Tibial nerve (tissue), 4 donors: Measurements from ENCODE around the gene ALG6.

ENCODE experiments used
- CTCF ChIP-seq, 5 experiments: fragments of 200-600 bp in 3 of 5; fragments of 450-650 bp in 2 of 5; sonication (generic) in 3 of 5; IDR thresholded peaks; one replicate each; pipeline ENCODE4 v1.5.1; 2016 to 2019; ENCODE audit warnings: antibody characterized with exemption in 5 of 5, mild to moderate bottlenecking in 3 of 5, moderate library complexity in 2 of 5
- EP300 ChIP-seq, 2 donors: sonication (generic); formaldehyde crosslinking; IDR thresholded peaks; one replicate each; pipeline ENCODE4 v1.6.1; 2017; ENCODE audit warnings: antibody characterized with exemption in 2 of 2, mild to moderate bottlenecking in 1 of 2

GRCh38 chr1:63466181-63466580, 98.8 kb downstream of the ALG6 start:
- no peak for TF ChIP-seq CTCF (IDR thresholded peaks at IDR 0.05)
- no peak for TF ChIP-seq EP300 (IDR thresholded peaks at IDR 0.05)
